ENCODE results near the gene ZNF616.

GRCh38 chr19:52176574-52176973 is 36.8 kb upstream of the ZNF616 start:
- TF ChIP-seq CTCF (IDR thresholded peaks at IDR 0.05) (no peak), POLR2A (IDR thresholded peaks at IDR 0.05) (no peak)

Measured in lower leg skin (tissue), 3 donors.